Measurements from ENCODE around the gene CCDC85B.

DNA sequence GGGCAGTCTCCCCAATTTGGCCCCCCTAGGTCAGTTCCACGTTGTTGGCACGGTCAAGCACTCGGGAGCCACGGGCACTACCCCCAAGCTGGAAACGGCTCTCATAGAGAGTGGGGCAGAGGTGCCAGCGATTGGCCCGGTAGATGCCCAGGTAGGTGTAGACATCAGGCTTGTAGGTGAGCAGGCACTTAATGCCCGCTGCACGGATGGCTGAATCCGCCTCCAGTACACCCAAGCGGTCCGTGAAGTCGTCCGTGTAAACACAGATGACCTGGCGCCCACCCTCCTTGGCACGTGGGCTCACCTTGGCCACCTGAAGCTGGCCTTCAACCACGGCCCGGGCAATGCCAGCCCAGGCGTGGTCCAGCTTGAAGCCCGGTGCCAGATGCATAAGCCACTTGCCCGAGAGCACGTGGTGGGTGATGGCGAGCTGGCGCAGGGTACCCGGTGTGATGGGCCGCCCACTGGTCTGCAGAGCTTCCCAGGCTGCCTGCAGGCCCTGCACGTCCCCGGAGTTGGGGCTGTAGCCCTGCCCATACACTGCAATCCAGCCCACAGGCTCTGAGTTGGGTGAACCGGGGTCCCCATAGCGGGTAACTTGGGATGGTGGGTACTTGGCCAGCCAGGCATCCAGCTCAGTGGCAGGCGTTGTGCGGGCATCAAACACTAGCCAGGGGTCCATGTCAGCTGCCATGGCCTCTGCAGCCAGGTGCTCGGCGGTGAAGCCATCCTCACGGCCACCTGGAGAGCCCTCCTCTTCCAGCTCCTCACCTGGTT is 27.1 kb downstream of the CCDC85B start:
- TF ChIP-seq, protein P1, sequence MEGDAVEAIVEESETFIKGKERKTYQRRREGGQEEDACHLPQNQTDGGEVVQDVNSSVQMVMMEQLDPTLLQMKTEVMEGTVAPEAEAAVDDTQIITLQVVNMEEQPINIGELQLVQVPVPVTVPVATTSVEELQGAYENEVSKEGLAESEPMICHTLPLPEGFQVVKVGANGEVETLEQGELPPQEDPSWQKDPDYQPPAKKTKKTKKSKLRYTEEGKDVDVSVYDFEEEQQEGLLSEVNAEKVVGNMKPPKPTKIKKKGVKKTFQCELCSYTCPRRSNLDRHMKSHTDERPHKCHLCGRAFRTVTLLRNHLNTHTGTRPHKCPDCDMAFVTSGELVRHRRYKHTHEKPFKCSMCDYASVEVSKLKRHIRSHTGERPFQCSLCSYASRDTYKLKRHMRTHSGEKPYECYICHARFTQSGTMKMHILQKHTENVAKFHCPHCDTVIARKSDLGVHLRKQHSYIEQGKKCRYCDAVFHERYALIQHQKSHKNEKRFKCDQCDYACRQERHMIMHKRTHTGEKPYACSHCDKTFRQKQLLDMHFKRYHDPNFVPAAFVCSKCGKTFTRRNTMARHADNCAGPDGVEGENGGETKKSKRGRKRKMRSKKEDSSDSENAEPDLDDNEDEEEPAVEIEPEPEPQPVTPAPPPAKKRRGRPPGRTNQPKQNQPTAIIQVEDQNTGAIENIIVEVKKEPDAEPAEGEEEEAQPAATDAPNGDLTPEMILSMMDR (IDR thresholded peaks at IDR 0.05): no peak
- no peak for TF ChIP-seq POLR2A (IDR thresholded peaks at IDR 0.05)

Data from testis (tissue), 2 donors.